IPS-NIHi11 (cell line): ENCODE results near the gene IFNA16.
"Not testable (repeated sequence)": the region's sequence is repeated elsewhere in the genome, so short reads cannot be mapped to it uniquely, and the experiment has no call there.

ENCODE experiments used
- DNase-seq: peaks from one replicate; pipeline ENCODE4 v3.0.0; 2012; ENCODE audit warnings: mixed read lengths, low spot score

The IFNA16 gene

DNA sequence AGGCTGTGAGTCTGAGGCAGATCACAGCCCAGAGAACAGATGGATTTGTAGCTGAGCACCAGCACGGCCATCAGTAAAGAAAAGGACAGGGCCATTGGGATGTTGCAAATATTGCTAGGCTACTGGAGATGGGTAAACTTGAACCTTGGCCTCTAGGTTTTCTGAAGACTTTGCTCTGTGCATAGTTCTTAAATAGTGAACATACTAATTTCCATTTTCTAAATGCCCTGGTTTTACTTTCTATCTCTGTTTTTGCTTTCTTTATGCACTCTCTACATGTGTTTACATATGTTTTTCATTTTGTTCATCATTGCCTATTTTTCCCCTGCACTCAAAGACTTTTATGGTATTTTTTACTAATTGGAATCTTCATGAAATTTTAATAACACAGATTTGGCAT is at the start of gene IFNA16:
TSS of gene IFNA16 (minus strand) at position 101 of the 400 bp plus-strand sequence. CDS start at position 95, 6 bp downstream.
- DNase-seq, result not testable (repeated sequence)

DNA sequence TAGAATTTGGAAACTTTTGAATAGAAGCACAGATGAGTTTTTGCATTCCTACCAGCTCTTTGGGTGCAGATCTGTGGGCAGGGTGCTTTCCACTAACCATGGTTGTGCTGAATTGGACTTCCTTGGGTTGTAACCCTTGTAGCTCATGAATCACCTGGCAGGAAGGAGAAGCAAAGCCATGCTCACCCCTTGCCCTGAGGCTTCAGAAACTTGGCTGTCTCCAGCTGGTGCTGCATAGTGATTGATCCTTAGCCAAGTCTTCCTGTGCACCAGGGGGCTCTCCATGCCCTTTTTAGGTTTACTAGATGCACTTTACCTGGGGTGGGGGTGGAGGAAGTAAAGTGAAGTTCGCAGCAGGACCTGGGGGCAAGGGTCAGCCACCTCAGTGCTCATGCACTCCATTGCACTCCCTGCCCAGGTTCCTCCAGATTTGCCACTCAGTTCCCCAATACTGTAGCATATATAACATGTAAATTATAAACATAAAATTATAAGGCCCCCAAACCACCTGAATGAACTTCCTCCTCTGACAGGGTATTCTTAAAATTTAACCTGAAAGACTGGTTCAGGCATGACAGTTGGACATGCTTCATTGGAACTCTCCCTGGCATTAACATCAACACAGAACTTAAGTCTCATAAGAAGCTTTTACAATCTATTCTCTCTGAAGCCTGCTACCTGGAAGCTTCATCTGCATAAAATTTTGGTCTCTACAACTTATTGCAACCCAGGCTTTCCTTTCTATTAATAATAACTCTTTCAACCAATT is 48.5 kb upstream of the IFNA16 start:
- DNase-seq, result no peak

DNA sequence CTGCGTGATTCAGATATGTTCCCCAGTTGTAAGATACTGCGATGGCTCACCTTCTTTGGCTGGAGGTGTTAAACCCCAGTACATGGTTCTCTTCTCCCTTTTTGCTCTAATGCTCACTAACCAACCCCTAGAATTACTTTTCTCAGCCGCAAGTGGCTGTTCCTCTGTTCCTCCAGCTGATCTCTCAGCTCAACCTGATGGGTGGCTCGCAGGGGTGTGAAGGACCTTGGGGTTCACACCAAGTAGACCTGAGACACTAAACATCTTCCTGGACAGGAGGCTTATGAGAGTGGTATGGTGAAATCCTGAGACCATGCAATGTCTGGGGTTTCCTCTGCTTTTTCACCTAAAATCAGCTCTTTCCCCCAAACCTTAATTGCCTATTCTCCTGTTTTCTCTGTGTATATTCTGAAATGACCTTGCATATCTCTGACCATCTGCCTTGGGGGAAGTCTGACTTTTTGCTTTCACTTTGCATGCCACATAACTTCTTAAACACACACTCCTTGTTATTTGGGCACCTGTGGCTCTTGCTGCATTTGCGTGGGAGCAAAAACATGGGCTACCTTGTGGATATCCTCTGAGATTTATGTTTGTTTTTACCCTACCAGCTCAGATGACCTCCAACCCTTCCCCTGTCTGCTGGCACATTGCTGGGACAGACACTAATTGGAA is 38.6 kb upstream of the IFNA16 start:
- no peak for DNase-seq

DNA sequence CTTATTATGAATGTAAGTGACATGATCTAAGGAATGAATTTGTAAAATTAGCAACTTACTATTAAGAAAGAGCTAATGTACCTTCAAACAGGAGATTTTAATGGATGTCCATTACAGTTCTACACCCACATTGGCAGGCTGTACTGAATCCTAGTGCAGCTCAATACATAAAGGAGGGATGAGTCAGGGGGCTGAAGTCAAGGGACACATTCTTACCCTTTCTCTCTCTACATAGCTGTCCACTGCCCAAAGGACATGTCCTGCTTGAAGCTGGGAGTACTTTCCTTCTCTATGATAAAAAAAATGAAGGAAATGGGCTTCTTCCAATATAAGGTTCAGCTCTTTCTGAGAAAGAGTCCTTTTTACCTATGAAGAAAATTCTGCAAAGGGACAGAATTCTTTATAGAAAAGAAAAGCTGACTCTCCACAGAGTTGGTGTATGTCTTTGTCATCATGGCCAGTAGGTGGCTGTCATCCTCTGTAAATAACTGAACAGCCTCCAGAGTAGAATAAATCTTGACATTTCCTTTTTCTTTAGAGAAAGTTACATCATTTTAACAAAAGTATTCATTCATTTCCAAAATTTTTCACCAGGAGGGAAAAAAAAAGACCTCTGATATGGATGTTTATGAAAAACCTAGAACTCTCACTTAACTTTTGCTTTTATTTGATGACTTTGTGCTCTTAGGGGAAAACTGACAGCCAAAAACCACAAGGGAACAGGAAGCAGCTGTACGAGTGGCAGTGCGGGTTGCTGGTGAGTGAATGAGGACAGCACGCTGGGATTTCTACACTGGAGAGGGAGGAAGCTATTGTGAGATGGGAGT is 35.8 kb upstream of the IFNA16 start:
- DNase-seq, result peak; percentile 31

DNA sequence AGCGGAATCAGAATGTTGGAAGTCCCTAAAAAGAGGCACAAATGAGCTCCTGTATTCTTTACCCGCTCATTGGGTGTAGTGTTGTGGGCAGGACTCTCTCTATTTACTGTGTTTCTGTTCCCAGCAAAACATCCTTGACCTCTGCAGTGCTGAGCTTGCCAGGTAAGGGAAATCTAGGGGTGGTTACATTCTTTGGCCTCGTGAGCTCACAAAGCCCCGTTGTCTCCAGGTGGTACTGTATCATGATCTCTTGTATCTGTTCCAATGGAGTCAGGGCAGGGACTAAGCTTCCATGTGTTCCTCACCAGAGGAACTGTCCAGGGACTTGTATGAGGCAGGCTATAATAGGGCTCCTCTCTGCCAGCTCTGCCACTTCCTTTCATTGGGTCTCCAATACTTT is 34.5 kb upstream of the IFNA16 start:
- DNase-seq, result no peak

DNA sequence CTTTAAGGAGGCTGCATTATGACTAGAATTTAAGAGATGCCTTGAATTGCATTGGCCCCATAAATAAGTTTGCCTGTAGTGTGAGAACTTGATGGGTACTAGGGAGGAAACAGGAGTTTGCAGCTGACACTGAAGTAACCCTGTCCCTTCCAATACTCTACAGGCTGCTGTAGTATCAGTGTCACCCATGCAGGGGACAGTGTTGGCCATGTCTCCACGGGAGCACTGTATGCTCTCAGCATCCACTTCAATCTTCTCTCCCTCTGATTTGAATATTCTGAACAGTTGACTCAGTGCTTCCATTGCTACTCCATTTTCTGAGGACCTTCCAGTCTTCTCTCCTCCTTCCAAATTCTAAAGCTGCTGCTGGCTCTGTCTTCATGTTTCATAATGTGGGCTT is 34.1 kb upstream of the IFNA16 start:
- DNase-seq, result no peak

DNA sequence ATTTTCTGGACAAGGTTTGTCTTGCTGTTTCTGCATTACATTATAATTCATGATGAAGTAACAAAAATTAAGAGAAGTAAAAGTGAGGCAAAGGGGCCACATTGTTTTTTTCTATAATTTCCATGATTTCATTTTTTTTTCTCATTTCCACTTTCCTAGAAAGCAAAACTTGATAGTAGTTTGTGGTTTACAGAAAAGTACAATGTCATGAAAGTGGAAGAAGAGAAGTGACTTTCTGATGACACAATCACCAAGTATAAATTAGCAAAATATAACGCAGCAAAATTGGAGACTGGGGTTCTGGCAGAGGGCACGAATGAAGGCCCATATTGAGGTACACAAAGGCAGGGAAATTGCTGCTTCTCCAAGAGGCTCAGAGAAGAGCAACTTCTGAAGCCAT is 27.7 kb upstream of the IFNA16 start:
- DNase-seq, result no peak

DNA sequence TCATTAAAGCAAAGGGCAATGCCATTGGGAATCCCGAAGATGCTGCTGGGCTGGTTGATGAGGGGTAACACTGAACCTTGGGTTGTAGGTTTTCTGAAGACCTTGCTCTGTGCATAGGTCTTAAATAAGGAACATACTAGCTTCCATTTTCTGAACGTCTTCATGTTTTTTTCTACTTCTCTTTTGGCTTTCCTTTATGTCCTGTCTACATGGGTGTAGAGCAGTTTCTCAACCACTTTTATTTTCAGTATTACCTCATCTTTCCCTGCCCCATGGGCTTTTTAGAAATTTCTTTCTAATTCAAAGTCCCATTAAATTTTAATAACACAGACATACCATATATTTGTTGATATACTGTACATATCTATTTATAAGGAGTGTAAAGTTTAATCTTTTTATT is 22.8 kb upstream of the IFNA16 start, which contains the start of gene IFNA14:
TSS of gene IFNA14 (minus strand) at position 95 of the 400 bp plus-strand sequence. CDS start at position 25, 70 bp downstream.
- no peak for DNase-seq

DNA sequence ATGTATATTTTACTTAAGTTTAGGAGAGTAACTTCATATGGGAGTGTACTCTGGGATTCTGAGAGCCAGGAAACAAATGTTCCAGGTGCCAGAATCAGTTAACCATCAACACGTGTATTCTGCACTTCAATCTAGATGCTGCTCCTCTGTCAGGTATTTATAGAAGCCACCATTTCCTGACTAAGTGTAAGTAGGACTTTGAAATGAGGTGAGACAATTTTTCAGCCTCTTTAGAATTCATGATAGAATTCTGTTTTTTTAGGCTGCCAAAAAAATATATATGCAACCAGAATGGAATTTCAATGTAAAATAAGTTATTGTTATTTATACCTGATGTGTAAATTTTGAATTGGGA is 19.2 kb upstream of the IFNA16 start:
- DNase-seq, result not testable (repeated sequence)

DNA sequence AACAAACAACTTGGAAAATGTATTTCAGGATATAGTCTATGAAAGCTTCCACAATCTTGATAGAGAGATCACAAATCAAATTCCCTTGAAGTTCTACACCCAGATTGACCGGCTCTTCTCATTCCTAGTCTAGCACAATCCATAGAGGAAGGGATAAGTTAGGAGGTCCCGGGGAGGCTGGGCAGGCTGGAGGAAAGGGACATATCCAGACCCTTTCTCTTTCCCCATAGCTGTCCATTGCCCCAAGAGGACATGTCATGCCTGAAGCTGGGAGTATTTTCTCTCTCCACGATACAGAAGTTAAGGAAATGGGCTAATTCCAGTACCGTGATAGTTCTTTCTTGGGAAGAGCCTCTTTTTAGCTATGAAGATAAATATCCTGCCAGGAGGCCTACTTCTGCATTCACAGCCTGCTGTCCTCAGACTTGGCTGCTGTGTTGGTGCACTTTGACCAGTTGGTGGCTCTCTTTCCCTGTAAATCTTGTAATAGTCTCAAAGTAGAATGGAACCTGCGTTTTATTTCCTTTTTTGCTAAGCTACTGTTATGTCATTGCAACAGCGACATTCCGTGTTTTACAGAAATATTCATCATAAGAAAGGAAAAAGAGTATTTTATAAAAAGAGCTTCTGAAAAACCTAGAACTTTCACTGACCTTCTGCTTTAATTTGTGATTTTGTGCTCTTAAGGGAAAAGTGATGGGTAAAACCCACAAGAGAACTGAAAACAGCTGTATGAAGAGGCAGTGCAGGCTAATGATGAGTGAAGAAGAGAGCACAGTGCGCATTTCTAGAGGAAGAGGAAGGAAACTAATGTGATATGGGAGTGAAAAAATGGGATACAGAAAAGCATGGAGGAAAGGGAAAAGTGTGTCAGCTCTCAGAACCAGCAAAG is 18.6 kb upstream of the IFNA16 start:
- peak; percentile 41 for DNase-seq

DNA sequence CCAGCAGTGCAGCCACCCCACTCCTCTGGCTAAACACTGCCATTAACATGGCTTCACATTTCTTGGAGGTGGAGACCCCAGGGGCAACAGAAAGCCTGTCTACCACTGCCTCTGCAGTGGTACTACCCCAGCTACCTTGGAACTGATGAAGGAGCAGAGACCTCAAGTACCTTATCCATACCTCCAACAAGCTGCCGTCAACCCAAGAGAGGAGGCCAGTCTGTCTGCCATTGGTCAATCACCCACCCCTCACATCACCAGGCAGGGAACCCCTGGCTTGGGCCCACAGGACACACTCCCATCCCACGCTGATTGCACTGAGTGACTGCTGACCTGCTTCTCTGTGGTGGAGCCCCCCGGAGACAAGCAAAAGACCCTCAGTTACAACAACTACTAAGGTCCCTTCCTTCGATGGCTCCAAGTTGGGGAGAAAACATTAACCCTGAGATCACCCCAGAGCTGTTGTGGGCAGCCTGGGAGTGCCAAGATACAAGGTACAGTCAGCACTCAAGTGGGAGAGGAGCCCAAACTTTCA is 17.1 kb upstream of the IFNA16 start:
- no peak for DNase-seq

DNA sequence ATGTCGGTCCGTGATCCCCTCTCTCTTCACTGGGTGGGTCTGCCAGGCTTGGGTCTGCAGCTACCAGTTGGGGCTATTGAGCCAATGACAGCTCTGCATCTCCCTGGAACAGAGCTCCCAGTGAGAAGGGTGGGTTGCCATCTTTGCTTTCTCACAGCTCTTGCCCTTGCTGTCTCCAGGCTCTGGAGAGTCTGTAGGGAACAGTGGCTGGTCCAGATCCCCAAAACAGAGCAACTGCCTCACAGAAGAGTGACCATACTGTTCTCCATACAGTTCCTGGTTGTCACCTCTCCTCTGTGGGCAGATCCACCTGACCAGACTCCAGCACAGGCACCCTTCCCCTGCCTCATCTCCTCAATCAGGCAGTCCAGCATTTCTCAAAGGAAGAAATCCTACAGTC is 16.1 kb upstream of the IFNA16 start:
- no peak for DNase-seq

DNA sequence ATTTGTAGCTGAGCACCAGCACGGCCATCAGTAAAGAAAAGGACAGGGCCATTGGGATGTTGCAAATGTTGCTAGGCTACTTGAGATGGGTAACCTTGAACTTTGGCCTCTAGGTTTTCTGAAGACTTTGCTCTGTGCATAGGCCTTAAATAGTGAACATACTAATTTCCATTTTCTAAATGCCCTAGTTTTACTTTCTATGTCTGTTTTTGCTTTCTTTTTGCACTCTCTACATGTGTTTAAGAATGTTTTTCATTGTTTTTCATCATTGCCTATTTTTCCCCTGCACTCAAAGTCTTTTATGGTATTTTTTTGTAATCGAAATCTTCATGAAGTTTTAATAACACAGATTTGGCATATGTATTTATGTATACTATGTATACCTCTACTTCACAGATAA is 11.0 kb upstream of the IFNA16 start, which contains the start of gene IFNA17:
TSS of gene IFNA17 (minus strand) at position 101 of the 400 bp plus-strand sequence. CDS start at position 52, 49 bp downstream.
- DNase-seq, result no peak

DNA sequence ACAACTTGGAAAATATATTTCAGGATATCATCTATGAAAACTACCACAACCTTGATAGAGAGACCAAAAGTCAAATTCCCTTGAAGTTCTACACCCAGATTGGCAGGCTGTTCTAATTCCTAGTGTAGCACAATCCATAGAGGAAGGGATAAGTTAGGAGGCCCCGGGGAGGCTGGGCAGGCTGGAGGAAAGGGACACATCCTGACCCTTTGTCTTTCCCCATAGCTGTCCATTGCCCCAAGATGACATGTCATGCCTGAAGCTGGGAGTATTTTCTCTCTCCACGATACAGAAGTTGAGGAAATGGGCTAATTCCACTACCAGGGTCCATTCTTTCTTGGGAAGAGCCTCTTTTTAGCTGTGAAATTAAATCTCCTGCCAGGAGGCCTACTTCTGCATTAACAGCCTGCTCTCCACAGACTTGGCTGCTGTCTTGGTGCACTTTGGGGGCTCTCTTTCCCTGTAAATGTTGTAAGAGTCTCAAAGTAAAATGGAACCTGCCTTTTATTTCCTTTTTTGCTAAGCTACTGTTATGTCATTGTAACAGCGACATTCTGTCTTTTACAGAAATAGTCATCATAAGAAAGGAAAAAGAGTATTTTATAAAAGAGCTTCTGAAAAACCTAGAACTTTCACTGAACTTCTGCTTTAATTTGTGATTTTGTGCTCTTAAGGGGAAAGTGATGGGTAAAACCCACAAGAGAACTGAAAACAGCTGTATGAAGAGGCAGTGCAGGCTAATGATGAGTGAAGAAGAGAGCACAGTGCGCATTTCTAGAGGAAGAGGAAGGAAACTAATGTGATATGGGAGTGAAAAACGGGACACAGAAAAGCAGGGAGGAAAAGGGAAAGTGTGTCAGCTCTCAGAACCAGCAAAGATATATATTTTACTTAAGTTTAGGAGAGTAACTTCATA is 3.4 kb downstream of the IFNA16 start:
- DNase-seq, result peak; percentile 13

DNA sequence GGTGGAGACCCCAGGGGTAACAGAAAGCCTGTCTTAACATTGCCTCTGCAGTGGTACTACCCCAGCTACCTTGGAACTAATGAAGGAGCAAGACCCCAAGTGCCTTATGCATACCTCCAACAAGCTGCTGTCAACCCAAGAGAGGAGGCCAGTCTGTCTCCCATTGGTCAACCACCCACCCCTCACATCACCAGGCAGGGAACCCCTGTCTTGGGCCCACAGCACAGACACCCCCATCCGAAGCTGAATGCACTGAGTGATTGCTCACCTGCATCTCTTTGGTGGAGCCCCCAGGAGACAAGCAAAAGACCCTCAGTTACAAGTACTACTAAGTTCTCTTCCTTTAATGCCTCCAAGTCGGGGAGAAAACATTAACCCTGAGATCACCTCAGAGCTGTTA is 5.0 kb downstream of the IFNA16 start:
- not testable (repeated sequence) for DNase-seq

DNA sequence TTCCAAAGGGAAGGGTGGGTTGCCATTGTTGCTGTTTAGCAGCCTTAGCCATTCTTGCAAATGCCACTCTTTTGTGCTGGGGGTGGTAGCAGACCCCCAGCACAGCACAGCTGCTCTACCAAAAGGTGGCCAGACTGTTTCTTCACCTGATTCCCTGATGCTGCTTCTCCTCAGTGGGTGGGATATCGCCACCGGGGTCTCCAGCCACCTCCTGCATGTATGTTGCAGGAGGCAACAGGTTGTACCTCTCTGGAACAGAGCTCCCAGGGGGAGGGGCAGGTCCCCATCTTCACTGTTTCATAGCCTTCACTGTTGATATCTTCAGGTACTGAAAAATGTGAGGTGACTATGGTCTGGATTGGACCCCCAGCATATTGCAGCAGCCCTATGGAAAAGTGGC is 6.3 kb downstream of the IFNA16 start:
- DNase-seq, result not testable (repeated sequence)

DNA sequence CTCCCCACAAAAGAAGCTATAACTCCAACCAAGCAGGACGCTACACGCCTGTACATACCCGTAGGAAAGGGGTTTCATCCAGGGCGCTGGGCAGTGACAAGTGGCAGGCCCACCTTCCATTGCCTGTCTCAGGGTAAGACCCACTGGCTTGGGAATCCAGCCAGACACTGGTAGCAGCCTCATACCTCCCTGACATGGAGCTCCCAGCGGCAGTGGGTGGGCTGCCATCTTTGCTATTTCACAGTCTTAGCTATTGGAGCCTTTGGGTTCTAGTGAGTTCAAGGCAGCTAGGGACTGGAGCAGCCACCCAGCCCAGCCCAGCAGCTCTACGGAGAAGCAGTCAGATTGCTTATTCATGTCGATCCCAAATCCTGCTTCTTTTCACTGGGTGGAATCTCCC is 6.8 kb downstream of the IFNA16 start:
- no peak for DNase-seq

DNA sequence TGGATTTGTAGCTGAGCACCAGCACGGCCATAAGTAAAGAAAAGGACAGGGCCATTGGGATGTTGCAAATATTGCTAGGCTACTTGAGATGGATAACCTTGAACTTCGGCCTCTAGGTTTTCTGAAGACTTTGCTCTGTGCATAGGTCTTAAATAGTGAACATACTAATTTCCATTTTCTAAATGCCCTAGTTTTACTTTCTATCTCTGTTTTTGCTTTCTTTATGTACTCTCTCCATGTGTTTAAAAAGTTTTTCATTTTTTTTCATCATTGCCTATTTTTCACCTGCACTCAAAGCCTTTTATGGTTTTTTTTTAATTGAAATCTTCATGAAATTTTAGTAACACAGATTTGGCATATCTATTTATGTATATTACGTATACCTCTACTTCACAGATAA is 10.1 kb downstream of the IFNA16 start, which contains the start of gene IFNA10:
TSS of gene IFNA10 (minus strand) at position 101 of the 400 bp plus-strand sequence. CDS start at position 55, 46 bp downstream.
- not testable (repeated sequence) for DNase-seq

DNA sequence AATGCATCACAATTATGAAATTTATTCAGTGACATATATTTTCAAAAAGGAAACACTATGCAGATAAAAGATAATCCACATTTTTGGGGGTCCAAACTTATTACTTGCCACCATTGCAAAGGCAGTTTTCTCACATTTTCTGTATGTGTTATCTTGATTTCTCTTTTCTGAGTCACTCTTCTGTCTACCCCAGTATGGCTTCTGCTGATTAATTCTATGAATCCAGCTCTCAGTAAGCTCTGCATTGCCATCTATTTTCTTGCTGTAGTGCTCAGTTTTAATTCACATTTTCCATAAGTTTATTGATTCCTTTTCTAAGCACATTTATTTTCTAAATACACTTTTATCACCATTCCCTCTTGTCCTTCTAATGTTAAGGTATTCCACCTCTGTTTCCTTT is 11.9 kb downstream of the IFNA16 start:
- DNase-seq, result no peak

DNA sequence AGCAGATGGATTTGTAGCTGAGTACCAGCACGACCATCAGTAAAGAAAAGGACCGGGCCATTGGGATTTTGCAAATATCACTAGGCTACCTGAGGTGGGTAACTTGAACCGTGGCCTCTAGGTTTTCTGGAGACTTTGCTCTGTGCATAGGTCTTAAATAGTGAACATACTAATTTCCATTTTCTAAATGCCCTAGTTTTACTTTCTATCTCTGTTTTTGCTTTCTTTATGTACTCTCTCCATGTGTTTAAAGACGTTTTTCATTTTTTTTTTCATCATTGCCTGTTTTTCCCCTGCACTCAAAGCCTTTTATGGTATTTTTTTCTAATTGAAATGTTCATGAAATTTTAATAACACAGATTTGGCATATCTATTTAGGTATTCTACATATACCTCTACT is 15.0 kb downstream of the IFNA16 start, which contains the start of gene IFNA7:
TSS of gene IFNA7 (minus strand) at position 101 of the 400 bp plus-strand sequence. CDS start at position 61, 40 bp downstream.
- not testable (repeated sequence) for DNase-seq
